HG03135 (cell line): Measurements from ENCODE around the gene HMHB1.
"Not testable (repeated sequence)": the region's sequence is repeated elsewhere in the genome, so short reads cannot be mapped to it uniquely, and the experiment has no call there.

Experiments
- ATAC-seq: cut with Tn5 transposase; IDR thresholded peaks from one replicate; pipeline ENCODE4 v1.9.1; 2021; ENCODE audit warnings: mild to moderate bottlenecking, moderate library complexity; ENCODE audit not compliant: unreplicated experiment

HMHB1 gene

GRCh38 chr5:143801252-143801939 lies 10.6 kb upstream of the HMHB1 start:
- ATAC-seq = no peak

- no peak for ATAC-seq
Observed at GRCh38 chr5:143805861-143806260, 6.1 kb upstream of the HMHB1 start.

DNA sequence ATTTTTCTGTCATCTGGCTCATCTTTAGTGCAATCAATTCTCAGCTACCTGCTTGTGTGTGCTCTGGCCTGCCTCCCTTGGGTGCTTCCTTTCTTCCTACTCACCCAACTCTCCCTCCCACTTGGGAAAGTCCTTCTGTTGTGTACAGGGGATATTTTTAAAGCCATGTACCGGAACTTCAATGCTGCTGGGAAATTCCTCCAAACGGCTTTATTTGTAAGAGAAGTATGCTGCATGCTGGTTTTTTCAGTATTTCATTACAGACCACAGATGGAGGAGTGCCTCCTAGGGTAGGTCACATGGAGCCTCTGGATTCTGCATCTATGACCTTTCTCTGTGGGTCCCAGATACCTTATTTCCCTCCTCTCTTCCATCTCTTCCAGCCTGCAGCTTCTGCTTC lies 5.4 kb upstream of the HMHB1 start:
- ATAC-seq = no peak

GRCh38 chr5:143807401-143807800 lies 4.6 kb upstream of the HMHB1 start:
- no peak for ATAC-seq

GRCh38 chr5:143816370-143816769 lies 4.4 kb downstream of the HMHB1 start:
- not testable (repeated sequence) for ATAC-seq

- no peak for ATAC-seq
Observed at GRCh38 chr5:143819716-143820115, 7.8 kb downstream of the HMHB1 start.

- ATAC-seq = no peak
Observed at GRCh38 chr5:143820451-143820850, 8.5 kb downstream of the HMHB1 start.

DNA sequence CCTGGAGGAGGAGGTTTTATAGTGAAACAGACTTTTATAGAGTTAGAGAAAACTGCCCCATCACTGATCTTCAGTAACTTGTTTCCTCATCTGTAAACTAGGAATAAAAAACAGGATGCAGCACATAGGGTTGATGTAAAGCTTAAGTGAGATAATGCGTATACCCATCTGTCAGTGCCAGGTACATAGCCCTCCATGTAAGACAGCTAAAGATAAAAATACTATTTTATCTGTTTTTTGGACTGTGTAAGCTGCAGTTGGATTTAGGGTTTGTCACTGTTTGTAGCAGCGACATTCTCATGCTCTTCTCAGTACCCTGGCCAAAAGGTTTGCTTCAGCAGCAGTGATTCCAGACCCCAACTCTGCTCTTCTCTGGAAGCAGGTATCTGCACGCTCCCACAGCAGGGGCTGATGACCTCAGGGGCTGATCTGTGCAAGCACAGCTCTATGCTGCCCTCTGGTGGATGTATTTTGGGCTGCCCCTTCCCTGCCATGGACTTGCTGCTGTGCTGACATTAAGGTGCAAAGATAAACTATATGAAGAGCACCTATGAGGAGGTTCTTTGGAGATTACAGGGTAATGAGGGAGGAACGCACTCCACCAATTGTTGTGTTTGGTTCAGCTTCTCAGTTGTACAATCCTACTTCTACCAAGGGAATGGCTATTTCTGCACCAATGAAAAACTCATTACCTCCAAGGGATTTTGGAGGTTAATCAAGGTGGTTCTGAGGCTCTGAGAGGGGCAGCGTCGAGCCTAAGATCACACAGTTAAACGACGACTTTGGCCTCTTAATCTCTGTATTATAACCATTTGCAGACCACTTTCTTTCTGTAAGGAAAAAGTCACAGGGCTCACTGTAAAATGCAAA lies 13.1 kb downstream of the HMHB1 start:
- peak; percentile 51 for ATAC-seq

- ATAC-seq = peak; percentile 85
Observed at GRCh38 chr5:143826951-143827444, 15.0 kb downstream of the HMHB1 start.

- no peak for ATAC-seq
Observed at GRCh38 chr5:143828710-143829109, 16.7 kb downstream of the HMHB1 start.

- no peak for ATAC-seq
Observed at GRCh38 chr5:143833177-143833576, 21.2 kb downstream of the HMHB1 start.

DNA sequence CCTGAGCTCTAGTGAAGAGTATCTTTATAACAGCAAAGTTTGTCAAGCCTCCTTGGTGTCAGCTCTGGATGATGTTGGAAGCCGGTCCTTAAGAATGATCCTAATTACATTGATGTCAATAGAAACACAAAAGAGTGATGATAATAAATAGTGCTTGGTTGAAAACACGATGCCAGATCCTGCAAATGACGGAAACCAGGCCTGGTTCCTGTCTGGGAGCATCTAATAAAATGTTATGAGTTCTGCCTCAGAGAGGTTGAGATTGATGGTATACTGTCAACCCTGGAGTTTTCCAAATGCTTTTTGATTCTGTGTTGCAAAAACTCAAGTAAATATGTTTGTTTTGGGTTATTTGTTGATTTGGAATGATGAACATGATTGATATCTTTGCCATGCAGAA lies 23.3 kb downstream of the HMHB1 start:
- no peak for ATAC-seq

DNA sequence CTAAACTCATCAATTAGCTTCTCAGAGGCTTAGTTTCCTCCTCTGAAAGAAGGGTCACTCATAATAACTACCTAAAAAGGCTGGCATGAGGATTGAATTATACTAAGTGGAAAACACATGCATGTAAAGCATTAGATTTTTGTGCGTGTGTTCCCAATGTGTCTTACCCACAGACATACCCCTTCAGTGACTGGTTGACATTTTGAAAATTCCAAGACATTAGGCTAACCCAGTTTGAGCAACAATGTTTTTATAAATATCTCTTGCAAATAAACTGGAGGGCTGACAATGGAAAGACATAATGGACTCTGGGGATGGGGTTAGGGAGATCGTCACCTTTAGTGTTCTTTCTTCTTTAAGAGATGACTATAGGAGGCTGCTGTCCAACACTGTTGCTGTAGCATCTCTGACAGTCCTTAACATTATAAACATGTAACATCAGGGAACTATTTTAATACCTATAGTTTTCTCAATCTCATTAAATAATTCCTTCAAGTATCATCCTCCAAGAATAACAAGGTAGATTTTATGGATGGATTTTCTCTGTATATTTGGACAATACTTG lies 24.3 kb downstream of the HMHB1 start:
- no peak for ATAC-seq

DNA sequence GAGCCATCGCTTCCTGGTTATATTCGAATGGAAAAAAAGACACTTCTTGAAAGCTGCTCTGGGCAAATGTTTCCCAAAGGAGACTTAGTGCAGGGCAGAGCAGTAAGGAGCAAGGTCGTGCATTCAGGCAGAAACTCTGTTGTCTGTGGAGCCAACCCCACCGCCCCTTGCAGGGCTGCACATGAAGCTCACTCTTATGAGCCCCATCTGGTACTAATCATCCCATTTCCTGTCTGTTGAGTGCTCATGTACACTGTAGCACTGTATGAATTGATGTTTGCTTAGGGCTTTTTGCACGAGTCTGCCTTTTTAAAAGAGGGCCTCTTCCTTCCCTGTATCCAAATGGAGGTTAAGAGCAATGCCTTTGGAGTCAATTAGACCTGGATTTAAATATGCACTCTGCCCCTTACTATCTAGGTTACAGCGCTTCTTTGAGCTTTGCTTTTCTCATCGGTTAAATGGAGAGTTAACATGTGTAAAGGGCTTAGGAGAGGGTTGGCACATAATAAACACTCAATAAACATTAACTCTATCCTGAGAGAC lies 25.4 kb downstream of the HMHB1 start:
- ATAC-seq = no peak

- ATAC-seq = no peak
Observed at GRCh38 chr5:143841446-143841845, 29.5 kb downstream of the HMHB1 start.

DNA sequence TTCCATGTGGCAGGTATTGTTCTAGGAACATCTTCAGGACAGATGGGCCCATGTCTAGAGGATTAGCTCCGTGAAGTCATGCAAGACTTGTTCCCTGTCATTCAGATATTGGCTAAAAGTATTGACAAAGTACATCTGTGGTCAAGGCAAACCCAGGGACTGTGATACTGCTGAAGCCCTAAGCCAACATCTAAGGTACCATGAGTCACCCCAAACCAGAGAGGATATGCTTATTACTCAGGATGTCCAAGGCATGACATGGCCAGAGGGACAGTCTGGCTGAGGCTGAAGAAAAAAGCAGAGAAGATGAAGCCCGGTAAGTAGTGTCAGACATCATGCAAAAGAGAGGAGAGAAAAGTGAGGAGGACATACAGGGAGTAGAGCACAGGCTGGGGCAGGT lies 31.0 kb downstream of the HMHB1 start:
- ATAC-seq = no peak

GRCh38 chr5:143843461-143843860 lies 31.5 kb downstream of the HMHB1 start:
- no peak for ATAC-seq

- ATAC-seq = no peak
Observed at GRCh38 chr5:143850050-143850683, 38.2 kb downstream of the HMHB1 start.

DNA sequence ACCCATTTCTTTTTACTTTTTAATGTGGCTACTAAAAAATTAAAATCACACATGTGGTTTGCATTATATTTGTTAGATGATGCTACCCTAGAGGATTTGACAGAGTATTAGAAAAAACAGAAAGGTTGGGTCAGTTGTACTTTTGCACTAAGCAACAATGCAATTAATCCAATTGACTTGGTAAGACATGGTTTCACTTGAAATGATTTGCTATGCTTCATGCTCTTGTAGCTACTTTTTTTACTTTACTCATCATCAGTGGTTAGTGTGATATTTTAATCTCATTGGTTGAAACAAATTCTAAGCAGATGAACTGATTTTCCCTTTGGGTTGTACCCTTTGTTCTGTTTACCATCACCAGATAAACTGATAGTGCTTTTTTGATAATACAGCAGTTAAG lies 39.4 kb downstream of the HMHB1 start:
- no peak for ATAC-seq

DNA sequence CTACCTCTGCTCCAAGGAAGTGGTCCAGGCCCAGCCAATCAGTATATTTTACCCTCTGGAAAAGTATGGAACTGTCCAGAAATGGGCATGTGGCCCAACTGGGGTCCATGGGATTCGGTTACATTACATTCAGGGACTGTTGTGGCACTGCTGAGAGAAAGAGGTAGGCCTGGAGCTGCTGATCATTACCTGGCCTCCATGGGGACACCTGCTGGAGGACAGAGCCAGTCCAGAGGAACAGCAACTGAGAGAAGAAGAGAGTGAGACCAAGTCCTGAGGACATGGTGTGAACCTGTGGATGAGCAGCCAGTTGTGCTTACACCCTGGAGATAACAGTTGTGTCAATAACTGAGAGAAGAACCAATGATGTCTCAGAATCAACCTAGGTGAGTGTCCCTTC lies 48.2 kb downstream of the HMHB1 start:
- ATAC-seq = no peak

DNA sequence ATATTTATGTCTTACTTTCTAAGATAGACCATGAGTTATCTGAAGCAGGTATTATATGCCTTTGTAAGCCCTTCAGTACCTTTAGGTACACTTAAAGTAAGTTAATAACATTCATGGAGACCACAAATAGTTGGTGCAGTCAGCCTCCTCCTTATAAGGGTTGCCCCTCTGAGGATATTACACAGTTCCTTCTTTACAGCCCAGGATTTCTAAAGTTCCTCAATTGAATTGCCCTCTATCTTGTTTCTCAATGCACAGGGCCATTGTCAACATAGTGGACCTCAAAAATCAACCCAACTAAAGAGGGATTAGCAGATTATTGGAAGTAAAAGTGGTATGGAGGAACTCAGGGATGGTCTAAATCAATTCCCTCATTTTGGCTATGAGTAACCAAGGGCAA lies 50.3 kb downstream of the HMHB1 start:
- ATAC-seq = no peak
